Activated CD8-positive, alpha-beta T cell treated with anti-CD3 and anti-CD28 coated beads for 36 hours (primary cell): ENCODE results near the gene NDUFAF3. TPM values are rescaled to one million over a fixed set of nuclear protein-coding genes. Genes with fewer than 3 reads are reported as not detected.

Source experiments
- ATAC-seq: fragments of 200-7000 bp; cut with Tn5 transposase; one replicate; pipeline ENCODE4 v1.10.0; 2021; ENCODE audit warnings: mild to moderate bottlenecking, moderate library complexity
- CTCF ChIA-PET: fragments of 350-600 bp; sonication (Branson Sonifier 250); formaldehyde crosslinking; loops from one replicate; lab custom pipeline; 2021; ENCODE audit warnings: antibody characterized with exemption; lab: Charles Lee
- POLR2A ChIA-PET: fragments of 350-600 bp; sonication (Branson Sonifier 250); formaldehyde crosslinking; loops from one replicate; lab custom pipeline; 2021; ENCODE audit warnings: antibody characterized with exemption; lab: Charles Lee
- DNase-seq: peaks from one replicate; pipeline ENCODE4 v3.0.0-alpha.2; 2020
- H3K27ac Mint-ChIP-seq: one replicate; pipeline ENCODE4 v1.8.0; 2021; ENCODE audit warnings: mild to moderate bottlenecking, mixed read lengths
- H3K27me3 Mint-ChIP-seq: one replicate; pipeline ENCODE4 v1.8.0; 2021; ENCODE audit warnings: mixed read lengths
- H3K36me3 Mint-ChIP-seq: one replicate; pipeline ENCODE4 v1.8.0; 2021; ENCODE audit warnings: low read depth, mixed read lengths
- H3K4me1 Mint-ChIP-seq: one replicate; pipeline ENCODE4 v1.8.0; 2021; ENCODE audit warnings: low read depth, mixed read lengths
- H3K4me3 Mint-ChIP-seq: one replicate; pipeline ENCODE4 v1.8.0; 2021; ENCODE audit warnings: mild to moderate bottlenecking, moderate library complexity, mixed read lengths
- H3K9me3 Mint-ChIP-seq: one replicate; pipeline ENCODE4 v1.8.0; 2021; ENCODE audit warnings: mixed read lengths
- intact Hi-C: fragments of 100-400 bp; cut with micrococcal nuclease; formaldehyde crosslinking; loops from one replicate; pipeline ENCODE4 v1.10.0; 2022
- total RNA-seq, 2 experiments: library from RNA; stranded (reverse); gene quantifications; one replicate each; pipeline ENCODE4 v1.2.3, GENCODE V29; 2021
- TF ChIP-seq, protein P1 (sequence below): fragments of 200-600 bp; IDR thresholded peaks from one replicate; pipeline ENCODE4 v1.8.0; 2022; ENCODE audit warnings: antibody characterized with exemption, mild to moderate bottlenecking

Gene NDUFAF3
- total RNA-seq, 2 experiments from 2014 or later: 90.7 to 95.5 TPM

DNA sequence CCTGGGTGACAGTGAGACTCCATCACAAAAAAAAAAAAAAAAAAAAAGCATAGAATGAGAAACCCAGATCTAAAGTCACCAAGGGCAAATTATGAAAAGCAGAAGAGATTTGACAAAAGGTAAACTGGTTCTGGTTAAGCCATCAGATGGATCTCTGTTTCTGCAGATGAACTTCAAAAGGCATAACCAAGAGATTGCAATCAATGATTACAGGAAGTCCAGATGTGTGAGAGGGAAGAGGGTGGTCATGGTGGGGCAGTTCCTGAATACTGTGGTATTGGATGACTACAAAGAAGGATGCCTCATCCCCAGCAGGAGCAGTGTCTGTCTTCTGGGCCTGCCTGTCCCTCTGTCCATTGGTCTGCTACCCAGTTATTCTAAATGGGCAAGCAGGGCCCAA lies 28.1 kb upstream of the NDUFAF3 start:
- Mint-ChIP-seq H3K9me3 (no peaks in the 10 kb centered on the region), H3K27ac (no peak overlapping the region), H3K4me1 (peaks cover 35% of the 10 kb centered on the region), H3K4me3 (no peak overlapping the region), H3K27me3 (no peaks in the 10 kb centered on the region), H3K36me3 (peaks cover 22% of the 10 kb centered on the region)
- POLR2A ChIA-PET: interaction anchor here (3.0 kb wide), 1 partner anchor 13 kb away, joined by 15 read pairs; the partner anchor contains the start of gene WDR6
- TF ChIP-seq, protein P1, sequence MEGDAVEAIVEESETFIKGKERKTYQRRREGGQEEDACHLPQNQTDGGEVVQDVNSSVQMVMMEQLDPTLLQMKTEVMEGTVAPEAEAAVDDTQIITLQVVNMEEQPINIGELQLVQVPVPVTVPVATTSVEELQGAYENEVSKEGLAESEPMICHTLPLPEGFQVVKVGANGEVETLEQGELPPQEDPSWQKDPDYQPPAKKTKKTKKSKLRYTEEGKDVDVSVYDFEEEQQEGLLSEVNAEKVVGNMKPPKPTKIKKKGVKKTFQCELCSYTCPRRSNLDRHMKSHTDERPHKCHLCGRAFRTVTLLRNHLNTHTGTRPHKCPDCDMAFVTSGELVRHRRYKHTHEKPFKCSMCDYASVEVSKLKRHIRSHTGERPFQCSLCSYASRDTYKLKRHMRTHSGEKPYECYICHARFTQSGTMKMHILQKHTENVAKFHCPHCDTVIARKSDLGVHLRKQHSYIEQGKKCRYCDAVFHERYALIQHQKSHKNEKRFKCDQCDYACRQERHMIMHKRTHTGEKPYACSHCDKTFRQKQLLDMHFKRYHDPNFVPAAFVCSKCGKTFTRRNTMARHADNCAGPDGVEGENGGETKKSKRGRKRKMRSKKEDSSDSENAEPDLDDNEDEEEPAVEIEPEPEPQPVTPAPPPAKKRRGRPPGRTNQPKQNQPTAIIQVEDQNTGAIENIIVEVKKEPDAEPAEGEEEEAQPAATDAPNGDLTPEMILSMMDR: no peak
- ATAC-seq (no peak), DNase-seq (no peak)
- CTCF ChIA-PET: interaction anchor here (1.6 to 1.7 kb wide), 2 partner anchors 13 to 20 kb away, joined by 3 to 4 read pairs; partner anchors contain the start of gene WDR6
- intact Hi-C loops: no loop called here

DNA sequence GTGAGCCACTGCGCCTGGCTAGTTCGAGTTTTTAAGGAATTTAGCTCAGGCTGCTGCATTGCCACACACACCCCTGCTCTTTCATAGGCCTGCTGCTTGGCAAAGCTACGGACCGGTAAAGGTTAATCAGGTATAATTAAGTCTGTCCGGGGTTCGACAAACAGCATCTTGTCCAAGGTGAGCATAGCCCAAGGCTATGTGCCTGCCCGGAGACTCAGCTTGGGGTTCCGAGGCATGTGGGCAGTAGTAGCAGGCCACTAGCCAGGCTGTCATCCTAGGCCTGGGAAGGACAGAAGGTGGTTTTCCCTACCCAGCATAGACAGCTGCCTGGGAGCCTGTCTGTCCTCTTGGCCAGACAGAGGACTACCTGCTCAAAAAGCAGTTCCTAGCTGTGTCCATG lies 25.3 kb upstream of the NDUFAF3 start:
- H3K4me3 Mint-ChIP-seq: no peak overlapping the region
- POLR2A ChIA-PET: interaction anchor here (0.8 to 3.0 kb wide), 4 partner anchors 8 to 20 kb away, joined by 3 to 13 read pairs (median 6); partner anchors contain the start of gene WDR6
- H3K27me3 Mint-ChIP-seq: no peaks in the 10 kb centered on the region
- no peaks in the 10 kb centered on the region for H3K9me3 Mint-ChIP-seq
- H3K36me3 Mint-ChIP-seq: peaks cover 9% of the 10 kb centered on the region
- no peak for ATAC-seq
- TF ChIP-seq, protein P1: no peak
- H3K27ac Mint-ChIP-seq: no peak overlapping the region
- peaks cover 19% of the 10 kb centered on the region for H3K4me1 Mint-ChIP-seq
- DNase-seq: no peak
- CTCF ChIA-PET: interaction anchor here (2.0 to 2.2 kb wide), 2 partner anchors 9 to 18 kb away, joined by 6 to 10 read pairs; no protein-coding TSS in a partner anchor
- intact Hi-C loops: no loop called here

DNA sequence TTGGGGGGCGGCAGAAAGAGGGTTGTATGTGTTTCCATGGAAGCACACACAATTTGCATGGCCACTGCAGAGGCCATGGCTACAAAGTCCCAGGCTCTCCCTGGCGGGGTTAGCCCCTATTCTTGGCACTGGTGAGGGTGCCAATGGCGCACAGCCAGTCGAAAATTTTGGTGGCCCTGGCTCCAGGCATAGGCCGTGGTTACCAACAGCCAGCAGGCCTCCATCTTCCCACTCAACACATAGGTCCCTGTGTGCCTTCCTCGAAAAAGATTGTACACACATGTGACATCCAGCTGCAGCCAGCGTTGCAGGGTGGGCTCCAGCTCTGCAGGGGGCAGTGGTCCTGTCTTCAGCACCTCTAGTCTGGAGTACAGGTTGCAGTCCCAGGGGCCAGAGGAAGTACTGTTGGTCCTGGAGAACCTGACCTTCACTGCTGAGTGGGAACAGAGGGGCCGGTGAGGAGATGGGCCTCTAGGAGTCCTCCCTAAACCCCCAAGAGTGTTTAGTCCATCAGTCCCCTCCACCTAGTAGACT lies 24.8 kb upstream of the NDUFAF3 start:
- H3K4me1 Mint-ChIP-seq: peaks cover 15% of the 10 kb centered on the region
- H3K9me3 Mint-ChIP-seq: no peaks in the 10 kb centered on the region
- TF ChIP-seq, protein P1: no peak
- ChIA-PET POLR2A (interaction anchor here (0.8 to 3.0 kb wide), 4 partner anchors 8 to 21 kb away, joined by 3 to 13 read pairs (median 4); partner anchors contain the start of gene WDR6), CTCF (interaction anchor here (2.0 to 2.2 kb wide), 2 partner anchors 9 to 17 kb away, joined by 6 to 10 read pairs; no protein-coding TSS in a partner anchor)
- intact Hi-C loops: no loop called here
- no peak overlapping the region for H3K27ac Mint-ChIP-seq
- peaks cover 5% of the 10 kb centered on the region for H3K36me3 Mint-ChIP-seq
- H3K27me3 Mint-ChIP-seq: no peaks in the 10 kb centered on the region
- no peak overlapping the region for H3K4me3 Mint-ChIP-seq
- ATAC-seq (no peak), DNase-seq (no peak)

DNA sequence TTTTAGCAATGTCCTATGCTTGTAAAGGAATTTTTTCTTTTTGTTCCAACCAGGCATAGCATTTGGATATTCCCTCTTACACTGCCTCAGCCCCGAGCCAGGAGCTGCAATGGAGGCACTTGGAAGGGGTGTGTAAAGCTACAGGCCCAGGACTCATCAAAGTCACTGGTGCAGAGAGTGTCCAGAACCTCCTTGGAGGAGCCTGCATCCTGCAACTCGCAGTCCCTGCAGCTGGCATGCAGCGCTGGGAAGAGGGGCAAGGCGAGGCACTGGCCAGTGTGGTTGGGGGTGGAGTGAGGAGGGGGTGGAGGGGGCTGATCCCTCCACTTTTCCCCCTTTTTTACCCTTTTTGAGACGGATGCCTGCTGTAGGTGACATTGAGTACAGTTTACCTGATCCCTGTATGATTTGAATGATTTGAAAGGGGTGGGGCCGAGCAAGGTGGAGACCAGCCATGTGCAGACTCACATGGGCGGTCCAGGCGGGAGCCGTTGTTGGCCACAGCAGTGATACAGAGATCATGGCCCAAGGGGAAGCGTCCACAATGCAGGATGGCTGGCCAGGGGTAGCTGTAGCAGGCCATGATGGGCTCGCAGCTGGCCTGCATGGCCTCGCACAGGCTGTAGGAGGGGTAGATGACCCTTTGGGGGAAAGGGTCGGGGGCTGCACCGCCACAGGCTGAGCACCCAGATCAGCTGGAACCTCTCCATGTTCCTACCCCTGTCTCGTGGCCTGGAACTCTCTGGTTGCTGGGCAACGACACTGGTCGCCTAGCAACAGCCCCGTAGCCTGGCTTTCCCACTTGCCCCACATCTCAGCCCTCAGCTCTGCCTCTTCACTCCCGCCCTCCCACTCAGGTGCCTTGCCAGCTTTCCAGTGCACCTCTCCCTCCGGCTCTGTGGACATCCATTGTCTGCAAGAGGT lies 23.9 kb upstream of the NDUFAF3 start:
- no peaks in the 10 kb centered on the region for H3K9me3 Mint-ChIP-seq
- TF ChIP-seq, protein P1: no peak
- DNase-seq: no peak
- H3K27ac Mint-ChIP-seq: no peak overlapping the region
- intact Hi-C loops: no loop called here
- H3K4me3 Mint-ChIP-seq: no peak overlapping the region
- peaks cover 4% of the 10 kb centered on the region for H3K36me3 Mint-ChIP-seq
- CTCF ChIA-PET: interaction anchor here (1.3 to 2.2 kb wide), 2 partner anchors 9 to 10 kb away, joined by 5 to 10 read pairs; partner anchors contain the start of gene WDR6
- H3K4me1 Mint-ChIP-seq: peaks cover 15% of the 10 kb centered on the region
- POLR2A ChIA-PET: interaction anchor here (1.1 to 3.0 kb wide), 3 partner anchors 9 to 20 kb away, joined by 3 to 13 read pairs (median 6); partner anchors contain the start of gene WDR6
- ATAC-seq: no peak
- H3K27me3 Mint-ChIP-seq: no peaks in the 10 kb centered on the region
